SKM-1 (cell line): ENCODE data around the gene MYG1.
A peak's percentile ranks its signal among the peaks of the same experiment; 100 is the strongest.

ENCODE experiments used
- DNase-seq: peaks from one replicate; lab custom pipeline; 2025; ENCODE audit not compliant: unreplicated experiment; lab: John Stamatoyannopoulos, UW

The MYG1 gene, protein sequence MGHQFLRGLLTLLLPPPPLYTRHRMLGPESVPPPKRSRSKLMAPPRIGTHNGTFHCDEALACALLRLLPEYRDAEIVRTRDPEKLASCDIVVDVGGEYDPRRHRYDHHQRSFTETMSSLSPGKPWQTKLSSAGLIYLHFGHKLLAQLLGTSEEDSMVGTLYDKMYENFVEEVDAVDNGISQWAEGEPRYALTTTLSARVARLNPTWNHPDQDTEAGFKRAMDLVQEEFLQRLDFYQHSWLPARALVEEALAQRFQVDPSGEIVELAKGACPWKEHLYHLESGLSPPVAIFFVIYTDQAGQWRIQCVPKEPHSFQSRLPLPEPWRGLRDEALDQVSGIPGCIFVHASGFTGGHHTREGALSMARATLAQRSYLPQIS

GRCh38 chr12:53299454-53300180 is at the start of gene MYG1:
TSS of gene MYG1 (plus strand) at chr12:53299695. CDS start at chr12:53299738, 43 bp downstream.
- DNase-seq, result peak; percentile 6

DNA sequence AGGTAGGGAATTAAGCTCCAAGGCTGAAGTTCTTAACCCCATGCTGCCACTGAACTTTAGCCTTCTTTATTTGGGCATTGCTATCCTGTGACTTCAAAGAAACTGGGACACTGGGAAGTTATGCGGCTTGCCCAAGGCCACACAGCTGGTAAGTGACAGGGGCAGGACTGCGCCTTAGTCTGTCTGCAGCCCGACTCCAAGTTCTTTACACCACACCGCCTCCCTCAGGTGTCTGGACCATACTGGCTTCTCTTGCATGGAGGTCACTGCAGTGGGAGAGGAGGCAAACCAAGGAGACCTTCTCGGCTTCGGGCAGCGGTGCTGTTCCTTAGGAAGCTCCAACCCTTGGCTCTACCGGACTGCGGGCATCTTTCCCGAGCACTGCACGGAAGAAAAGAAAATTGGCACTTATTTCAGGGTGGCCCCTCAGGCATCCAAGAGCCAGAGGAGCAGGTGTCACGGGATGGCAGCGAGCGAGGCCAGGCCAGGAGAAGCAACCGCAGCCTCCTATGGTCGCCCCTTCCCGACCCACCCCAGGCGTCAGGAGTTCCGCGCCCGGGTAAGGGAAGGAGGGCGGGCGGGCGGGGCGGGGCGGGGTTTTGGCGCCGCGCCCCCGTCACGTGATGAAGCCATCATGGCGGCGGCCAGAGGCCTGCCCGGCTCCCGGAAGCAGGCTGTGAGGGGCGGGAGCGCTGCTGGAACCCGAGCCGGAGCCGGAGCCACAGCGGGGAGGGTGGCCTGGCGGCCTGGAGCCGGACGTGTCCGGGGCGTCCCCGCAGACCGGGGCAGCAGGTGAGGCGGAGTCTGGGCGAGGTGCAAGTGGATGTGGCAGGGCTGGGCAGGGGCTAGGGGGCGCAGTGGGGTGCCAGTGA is 47.8 kb upstream of the MYG1 start:
- no peak for DNase-seq

DNA sequence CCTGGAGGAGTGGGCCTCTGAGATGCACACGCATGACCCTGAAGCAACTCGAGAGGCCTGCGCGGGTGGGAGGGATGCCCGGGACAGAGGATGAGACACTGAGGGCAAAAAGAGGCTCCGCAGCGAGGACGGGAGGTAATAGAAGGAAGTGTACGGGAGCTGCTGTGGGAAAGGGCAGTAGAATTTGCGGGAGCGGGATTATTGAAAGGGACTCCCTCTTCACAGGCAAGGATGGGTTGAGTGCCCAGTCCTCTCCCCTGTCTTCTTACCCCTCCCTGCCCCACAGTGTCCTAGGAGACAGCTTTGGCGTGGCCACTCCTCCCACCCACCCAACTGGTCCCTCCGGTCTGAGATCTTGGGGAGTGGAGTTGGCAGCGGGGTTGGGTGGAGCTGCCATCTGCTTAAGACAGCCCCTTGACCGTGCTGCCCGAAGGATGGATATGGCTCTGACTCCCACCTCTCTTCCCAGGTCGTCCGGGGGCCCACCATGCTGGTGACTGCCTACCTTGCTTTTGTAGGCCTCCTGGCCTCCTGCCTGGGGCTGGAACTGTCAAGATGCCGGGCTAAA is 47.1 kb upstream of the MYG1 start:
- DNase-seq, result no peak

DNA sequence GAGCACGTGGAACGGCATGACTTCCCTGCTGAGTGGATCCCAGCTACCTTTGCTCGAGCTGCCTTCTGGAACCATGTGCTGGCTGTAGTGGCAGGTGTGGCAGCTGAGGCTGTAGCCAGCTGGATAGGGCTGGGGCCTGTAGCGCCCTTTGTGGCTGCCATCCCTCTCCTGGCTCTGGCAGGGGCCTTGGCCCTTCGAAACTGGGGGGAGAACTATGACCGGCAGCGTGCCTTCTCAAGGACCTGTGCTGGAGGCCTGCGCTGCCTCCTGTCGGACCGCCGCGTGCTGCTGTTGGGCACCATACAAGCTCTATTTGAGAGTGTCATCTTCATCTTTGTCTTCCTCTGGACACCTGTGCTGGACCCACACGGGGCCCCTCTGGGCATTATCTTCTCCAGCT is 46.2 kb upstream of the MYG1 start:
- DNase-seq, result no peak

DNA sequence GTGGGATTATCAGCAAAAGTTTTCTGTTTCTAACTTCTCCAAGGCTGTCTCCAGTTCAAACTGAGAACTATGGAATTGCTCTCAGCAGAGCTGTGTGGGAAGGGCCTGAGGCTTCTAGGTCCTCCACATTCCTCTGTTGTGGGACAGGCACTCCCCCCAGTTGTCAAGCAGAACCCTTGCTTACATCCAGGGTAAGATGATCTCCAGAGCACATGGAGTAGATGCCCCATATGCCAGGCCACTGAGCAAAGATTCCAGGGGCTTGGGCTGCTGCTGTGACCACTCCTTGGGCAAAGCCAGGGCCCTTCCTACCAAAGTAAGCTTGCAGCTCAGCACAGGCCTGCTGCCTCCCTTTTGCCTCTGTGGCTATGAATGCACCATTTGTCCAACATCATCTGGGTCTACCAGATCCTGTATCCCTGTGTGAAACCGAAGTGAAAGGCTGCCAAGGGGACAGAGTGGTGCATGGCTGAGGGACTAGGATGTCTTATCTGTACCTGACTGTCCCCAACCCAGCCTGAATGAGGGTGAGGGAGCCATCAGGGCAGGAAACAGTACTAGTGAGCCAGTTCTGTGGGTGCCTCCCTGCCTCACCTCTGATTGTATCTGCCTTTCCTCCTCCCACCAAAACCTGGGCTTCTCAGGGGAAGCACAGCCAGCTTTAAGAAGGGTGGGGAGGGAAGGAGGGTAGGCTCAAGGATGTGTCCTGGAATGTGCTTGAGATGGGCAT is 44.5 kb upstream of the MYG1 start:
- no peak for DNase-seq

- no peak for DNase-seq
Observed at GRCh38 chr12:53255996-53256395, 43.5 kb upstream of the MYG1 start.

GRCh38 chr12:53258541-53259539 is 40.7 kb upstream of the MYG1 start:
- DNase-seq, result no peak

DNA sequence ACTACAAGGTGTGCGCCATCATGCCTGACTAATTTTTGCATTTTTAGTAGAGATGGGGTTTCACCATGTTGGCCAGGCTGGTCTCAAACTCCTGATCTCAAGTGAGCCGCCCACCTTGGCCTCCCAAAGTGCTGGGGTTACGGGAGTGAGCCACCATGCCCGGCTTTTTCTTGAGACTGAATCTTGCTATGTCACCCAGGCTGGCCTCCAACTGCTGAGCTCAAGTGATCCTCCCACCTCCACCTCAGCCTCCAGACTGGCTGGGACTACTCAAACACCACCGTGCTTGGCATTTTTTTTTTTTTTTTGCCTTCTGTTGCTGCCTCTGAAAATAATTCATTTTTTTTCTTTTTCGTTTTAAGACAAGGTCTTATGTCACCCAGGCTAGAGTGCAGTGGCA is 39.6 kb upstream of the MYG1 start:
- DNase-seq, result no peak

DNA sequence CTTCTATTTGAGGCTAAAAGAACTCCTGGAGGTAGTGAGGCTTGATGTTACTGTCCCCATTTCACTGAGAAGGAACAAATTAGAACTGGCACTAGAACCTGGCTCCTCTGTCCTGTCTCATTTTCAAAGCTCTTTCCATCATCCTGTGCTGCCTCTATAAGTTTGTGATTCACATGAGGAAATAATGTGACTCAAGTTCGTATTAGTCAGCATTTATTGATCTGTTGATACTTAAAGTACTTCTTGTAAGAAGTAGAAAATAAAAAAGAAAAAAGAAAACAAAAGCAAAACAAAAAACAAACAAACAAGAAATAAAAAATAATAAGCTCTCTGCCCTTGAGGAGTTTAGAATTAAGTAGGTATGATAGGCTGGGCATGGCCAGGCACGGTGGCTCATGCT is 33.7 kb upstream of the MYG1 start:
- DNase-seq, result no peak

DNA sequence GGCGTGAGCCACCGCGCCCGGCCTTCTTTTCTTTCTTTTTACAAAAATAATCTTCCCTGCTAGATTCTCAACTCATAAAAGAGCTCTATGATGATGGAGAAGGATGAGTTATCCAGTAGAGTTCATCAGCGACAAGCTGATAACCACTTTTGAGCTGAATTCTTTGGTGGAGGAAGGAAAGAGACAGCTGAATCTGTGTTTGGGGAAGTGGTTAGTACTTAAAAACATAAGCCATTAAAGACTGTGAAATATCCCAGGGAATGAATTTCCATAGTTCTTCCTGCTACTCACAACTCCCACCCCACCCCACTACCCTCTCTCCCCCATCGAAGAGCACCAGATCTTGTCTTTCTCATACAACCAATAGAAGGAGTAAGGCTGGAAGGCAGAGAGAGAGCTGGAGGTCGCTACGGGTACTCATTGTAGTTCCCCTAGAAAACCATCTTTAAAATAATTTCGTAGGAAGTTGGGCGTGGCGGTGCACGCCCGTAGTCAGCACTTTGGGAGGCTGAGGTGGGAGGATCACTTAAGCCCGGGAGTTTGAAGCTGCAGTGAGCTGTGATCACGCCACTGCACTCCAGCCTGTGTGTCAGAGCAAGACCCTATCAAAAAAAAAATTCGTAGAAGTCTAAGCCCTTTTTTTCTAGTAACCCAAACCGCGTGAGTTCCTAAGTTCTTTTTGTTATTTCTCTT is 32.0 kb upstream of the MYG1 start:
- no peak for DNase-seq

GRCh38 chr12:53267999-53268629 is 31.4 kb upstream of the MYG1 start, which contains the start of gene ESPL1:
TSS of gene ESPL1 (plus strand) at chr12:53268299. CDS start at chr12:53268767, 468 bp downstream.
- DNase-seq, result peak; percentile 17

- no peak for DNase-seq
Observed at GRCh38 chr12:53268630-53269562, 30.6 kb upstream of the MYG1 start.

- DNase-seq, result no peak
Observed at GRCh38 chr12:53274445-53274844, 25.1 kb upstream of the MYG1 start.

- no peak for DNase-seq
Observed at GRCh38 chr12:53276511-53276910, 23.0 kb upstream of the MYG1 start.

DNA sequence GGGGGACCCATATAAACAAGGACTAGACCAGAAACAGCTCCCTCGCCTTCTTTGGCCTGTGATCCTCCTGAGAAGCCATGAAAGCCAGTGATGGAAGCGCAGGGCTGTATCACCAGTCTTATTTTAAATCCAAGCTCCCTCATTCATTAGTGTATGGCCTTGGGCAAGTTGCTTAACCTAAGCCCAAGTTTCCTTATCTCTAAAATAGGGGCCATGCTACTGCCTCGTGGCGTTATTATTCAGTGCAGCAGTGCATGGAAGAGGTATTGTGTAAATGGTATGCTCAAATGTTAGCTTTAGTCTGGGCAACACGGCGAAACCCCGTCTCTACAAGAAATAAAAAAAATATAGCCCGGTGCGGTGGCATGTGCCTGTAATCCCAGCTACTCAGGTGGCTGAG is 21.5 kb upstream of the MYG1 start:
- DNase-seq, result no peak

DNA sequence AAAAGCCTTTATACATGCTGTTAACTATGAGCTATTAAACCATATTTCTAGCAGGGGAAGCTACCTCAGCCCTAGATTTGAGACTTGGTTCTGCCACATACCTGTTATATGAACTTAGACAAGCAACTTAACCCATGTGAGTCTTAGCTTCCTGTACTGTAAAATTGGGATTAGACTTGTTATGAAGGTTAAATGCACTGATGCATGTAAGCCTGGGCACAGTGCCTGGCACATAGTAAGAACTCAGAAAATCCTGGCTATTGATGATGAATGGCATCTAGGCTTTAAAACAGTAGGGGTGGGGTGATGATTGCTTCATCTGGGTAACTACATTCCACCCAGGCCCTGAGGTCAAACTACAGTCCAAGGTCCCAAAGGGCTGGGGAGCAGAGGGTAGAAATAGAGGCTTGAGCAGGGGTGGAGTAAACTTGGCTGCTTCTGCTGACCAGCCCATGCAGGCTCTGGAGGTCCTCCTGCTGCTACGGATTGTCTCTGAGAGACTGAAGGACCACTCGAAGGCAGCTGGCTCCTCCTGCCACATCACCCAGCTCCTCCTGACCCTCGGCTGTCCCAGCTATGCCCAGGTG is 20.1 kb upstream of the MYG1 start:
- DNase-seq, result no peak
